Neural cell (in vitro differentiated cells): ENCODE measurements around the gene CHP1. TPM values are rescaled to one million over a fixed set of nuclear protein-coding genes. Genes with fewer than 3 reads are reported as not detected.
"Not testable (repeated sequence)": the region's sequence is repeated elsewhere in the genome, so short reads cannot be mapped to it uniquely, and the experiment has no call there.

Source experiments
- H2AFZ ChIP-seq: fragments of 200-600, 300-800 bp; sonication (generic), shearing (Covaris generic); 2 replicates; pipeline ENCODE4 v1.6.0; 2014; ENCODE audit warnings: low read depth, mild to moderate bottlenecking, antibody characterized with exemption, low read length, moderate library complexity
- H3F3A ChIP-seq: fragments of 200-600 bp; shearing (Covaris generic); 2 replicates; pipeline ENCODE4 v1.6.1; 2016; ENCODE audit warnings: mild to moderate bottlenecking, moderate library complexity, mixed read lengths, antibody characterized with exemption, low read length; ENCODE audit not compliant: insufficient read depth, poor library complexity, severe bottlenecking
- H3K27ac ChIP-seq: fragments of 200-600, 300-800 bp; sonication (generic), shearing (Covaris generic); 2 replicates; pipeline ENCODE4 v1.5.1; 2014; ENCODE audit warnings: mild to moderate bottlenecking, low read length, moderate library complexity
- H3K27me3 ChIP-seq: fragments of 300-800, 200-600 bp; sonication (generic), shearing (Covaris generic); 2 replicates; pipeline ENCODE4 v1.6.0; 2014; ENCODE audit warnings: mild to moderate bottlenecking, low read depth, low read length, moderate library complexity; ENCODE audit not compliant: insufficient read depth
- H3K36me3 ChIP-seq: fragments of 300-800, 200-600 bp; sonication (generic), shearing (Covaris generic); 2 replicates; pipeline ENCODE4 v1.5.1; 2014; ENCODE audit warnings: mild to moderate bottlenecking, antibody characterized with exemption, low read length, moderate library complexity; ENCODE audit not compliant: insufficient read depth
- H3K4me2 ChIP-seq: fragments of 300-800, 200-600 bp; sonication (generic), shearing (Covaris generic); 2 replicates; pipeline ENCODE4 v1.6.0; 2014; ENCODE audit warnings: mild to moderate bottlenecking, low read length
- H3K4me3 ChIP-seq: fragments of 300-800, 200-600 bp; sonication (generic), shearing (Covaris generic); 2 replicates; pipeline ENCODE4 v1.5.1; 2014; ENCODE audit warnings: mild to moderate bottlenecking, low read length, moderate library complexity
- H3K79me2 ChIP-seq: fragments of 200-600 bp; shearing (Covaris generic); replicated peaks from 2 replicates; pipeline ENCODE4 v1.6.0; 2014; ENCODE audit warnings: mild to moderate bottlenecking, low read length, moderate library complexity; ENCODE audit not compliant: insufficient read depth
- H3K9ac ChIP-seq: fragments of 300-800, 200-600 bp; sonication (generic), shearing (Covaris generic); 2 replicates; pipeline ENCODE4 v1.6.1; 2016; ENCODE audit warnings: mild to moderate bottlenecking, low read length, mixed read lengths
- H3K9me2 ChIP-seq: fragments of 200-600 bp; shearing (Covaris generic); 2 replicates; pipeline ENCODE4 v1.6.1; 2016; ENCODE audit warnings: mild to moderate bottlenecking, low read length, mixed read lengths; ENCODE audit not compliant: insufficient read depth
- H3K9me3 ChIP-seq: fragments of 200-600, 300-800 bp; sonication (generic), shearing (Covaris generic); 2 replicates; pipeline ENCODE4 v1.6.1; 2016; ENCODE audit warnings: mild to moderate bottlenecking, mixed run types, low read length, moderate library complexity, mixed read lengths
- H4K20me1 ChIP-seq: fragments of 200-600 bp; shearing (Covaris generic); 2 replicates; pipeline ENCODE4 v1.6.1; 2016; ENCODE audit warnings: mild to moderate bottlenecking, mixed run types; ENCODE audit not compliant: insufficient read depth
- CTCF ChIP-seq: fragments of 450-650 bp; IDR thresholded peaks from 2 replicates; pipeline ENCODE4 v1.5.1; 2014; ENCODE audit warnings: antibody characterized with exemption, mild to moderate bottlenecking, moderate library complexity; ENCODE audit not compliant: poor library complexity, severe bottlenecking
- EP300 ChIP-seq: fragments of 450-650 bp; conservative IDR thresholded peaks from 2 replicates; pipeline ENCODE4 v1.6.1; 2014; ENCODE audit warnings: antibody characterized with exemption, mild to moderate bottlenecking, moderate library complexity; ENCODE audit not compliant: poor library complexity, severe bottlenecking
- EZH2 ChIP-seq: fragments of 200-600, 300-800 bp; shearing (Covaris generic), sonication (generic); IDR thresholded peaks from 2 replicates; pipeline ENCODE4 v1.6.1; 2014; ENCODE audit warnings: antibody characterized with exemption, low read length, borderline replicate concordance, mild to moderate bottlenecking; ENCODE audit not compliant: insufficient read depth, poor library complexity, severe bottlenecking
- MXI1 ChIP-seq: fragments of 450-650 bp; conservative IDR thresholded peaks from 2 replicates; pipeline ENCODE4 v1.6.1; 2014; ENCODE audit warnings: antibody characterized with exemption, mild to moderate bottlenecking; ENCODE audit not compliant: poor library complexity, severe bottlenecking
- POLR2AphosphoS5 ChIP-seq: IDR thresholded peaks from 2 replicates; pipeline ENCODE4 v1.6.1; 2012
- RAD21 ChIP-seq: fragments of 450-650 bp; conservative IDR thresholded peaks from 2 replicates; pipeline ENCODE4 v1.6.1; 2014; ENCODE audit warnings: antibody characterized with exemption, mild to moderate bottlenecking, moderate library complexity
- REST ChIP-seq: IDR thresholded peaks from 2 replicates; pipeline ENCODE4 v1.6.1; 2012; ENCODE audit warnings: borderline replicate concordance
- SMC3 ChIP-seq: fragments of 450-650 bp; conservative IDR thresholded peaks from 2 replicates; pipeline ENCODE4 v1.6.1; 2014; ENCODE audit warnings: antibody characterized with exemption, mild to moderate bottlenecking, moderate library complexity; ENCODE audit not compliant: poor library complexity
- TAF1 ChIP-seq: IDR thresholded peaks from 2 replicates; pipeline ENCODE4 v1.6.1; 2012; ENCODE audit warnings: low read depth
- polyA plus RNA-seq: library from polyadenylated mRNA; depleted of rRNA; stranded (reverse); fragments of >200 nt; gene quantifications from 2 replicates; pipeline ENCODE4 v1.2.3, GENCODE V29; 2014

Gene CHP1
- polyA plus RNA-seq, 1 donor from 2014 or later = 24.0 TPM

GRCh38 chr15:41281236-41281635, 50.2 kb downstream of the CHP1 start:
- H3K4me2 ChIP-seq = no peak overlapping the region
- H3K9me3 ChIP-seq = no peaks in the 10 kb centered on the region
- TF ChIP-seq MXI1 (no peak), EZH2 (no peak), POLR2AphosphoS5 (no peak), EP300 (no peak), REST (no peak), TAF1 (no peak), RAD21 (no peak), SMC3 (no peak), CTCF (no peak)

GRCh38 chr15:41282436-41282835, 51.4 kb downstream of the CHP1 start:
- not testable (repeated sequence) for H3K4me2 ChIP-seq, H3K4me3 ChIP-seq, H3K27ac ChIP-seq

More at GRCh38 chr15:41281236-41281635, 50.2 kb downstream of the CHP1 start:
- no peak overlapping the region for H3K4me3 ChIP-seq
- no peaks in the 10 kb centered on the region for H3K27me3 ChIP-seq
- H3K27ac ChIP-seq = no peak overlapping the region
- H4K20me1 ChIP-seq = no peaks in the 10 kb centered on the region
- H3K9ac ChIP-seq = no peak overlapping the region
- no peak overlapping the region for H2AFZ ChIP-seq
- no peaks in the 10 kb centered on the region for H3K9me2 ChIP-seq
- H3K36me3 ChIP-seq = no peaks in the 10 kb centered on the region
- H3K79me2 ChIP-seq = peaks cover 24% of the 10 kb centered on the region
- H3F3A ChIP-seq = peaks cover 2% of the 10 kb centered on the region

GRCh38 chr15:41282980-41283652, 52.0 kb downstream of the CHP1 start:
- Histone ChIP-seq H2AFZ (peak overlapping the region; percentile 43), H3K4me3 (peak overlapping the region; percentile 86), H3K79me2 (peaks cover 29% of the 10 kb centered on the region), H3K9ac (peak overlapping the region; percentile 58), H3K27ac (peak overlapping the region; percentile 84)
- H3K27me3 ChIP-seq, H4K20me1 ChIP-seq, H3F3A ChIP-seq, H3K4me2 ChIP-seq, H3K36me3 ChIP-seq, H3K9me2 ChIP-seq, H3K9me3 ChIP-seq: not testable (repeated sequence)

More at GRCh38 chr15:41282436-41282835, 51.4 kb downstream of the CHP1 start:
- H3K79me2 ChIP-seq = peaks cover 29% of the 10 kb centered on the region
- H3K9me2 ChIP-seq, H4K20me1 ChIP-seq, H3K36me3 ChIP-seq, H2AFZ ChIP-seq, H3K9me3 ChIP-seq, H3K9ac ChIP-seq, H3K27me3 ChIP-seq, H3F3A ChIP-seq: not testable (repeated sequence)
